Superior temporal gyrus (tissue), 1 donor: ENCODE results near the gene SEC22A.
"Not testable (repeated sequence)": the region's sequence is repeated elsewhere in the genome, so short reads cannot be mapped to it uniquely, and the experiment has no call there.

ENCODE experiments used
- DNase-seq: peaks from one replicate; pipeline ENCODE4 v3.0.0-alpha.2; 2016; ENCODE audit errors: extremely low spot score

The SEC22A gene

GRCh38 chr3:123180791-123181190 lies 21.0 kb upstream of the SEC22A start:
- no peak for DNase-seq

GRCh38 chr3:123186695-123187094 lies 15.0 kb upstream of the SEC22A start:
- DNase-seq: no peak

GRCh38 chr3:123188058-123188457 lies 13.7 kb upstream of the SEC22A start:
- no peak for DNase-seq

- DNase-seq: no peak
Observed at GRCh38 chr3:123193448-123194101, 8.2 kb upstream of the SEC22A start.

- no peak for DNase-seq
Observed at GRCh38 chr3:123194552-123194951, 7.2 kb upstream of the SEC22A start.

GRCh38 chr3:123198372-123198771 lies 3.4 kb upstream of the SEC22A start:
- DNase-seq: no peak

- peak; percentile 23 for DNase-seq
Observed at GRCh38 chr3:123201223-123201556, 553 bp upstream of the SEC22A start.

- DNase-seq: no peak
Observed at GRCh38 chr3:123202451-123202850, 708 bp downstream of the SEC22A start.

GRCh38 chr3:123218990-123219389 lies 17.2 kb downstream of the SEC22A start:
- DNase-seq: no peak

GRCh38 chr3:123221369-123221768 lies 19.6 kb downstream of the SEC22A start:
- DNase-seq: not testable (repeated sequence)

GRCh38 chr3:123225016-123225415 lies 23.3 kb downstream of the SEC22A start:
- no peak for DNase-seq

GRCh38 chr3:123226549-123226948 lies 24.8 kb downstream of the SEC22A start:
- no peak for DNase-seq

- no peak for DNase-seq
Observed at GRCh38 chr3:123229145-123229544, 27.4 kb downstream of the SEC22A start.

GRCh38 chr3:123236902-123237301 lies 35.2 kb downstream of the SEC22A start:
- DNase-seq: no peak

GRCh38 chr3:123239186-123239585 lies 37.4 kb downstream of the SEC22A start:
- DNase-seq: not testable (repeated sequence)

- DNase-seq: no peak
Observed at GRCh38 chr3:123239756-123240155, 38.0 kb downstream of the SEC22A start.

- no peak for DNase-seq
Observed at GRCh38 chr3:123244128-123244527, 42.4 kb downstream of the SEC22A start.

- DNase-seq: no peak
Observed at GRCh38 chr3:123246866-123247265, 45.1 kb downstream of the SEC22A start.

GRCh38 chr3:123256256-123256655 lies 54.5 kb downstream of the SEC22A start:
- DNase-seq: no peak

- DNase-seq: no peak
Observed at GRCh38 chr3:123258359-123258758, 56.6 kb downstream of the SEC22A start.

GRCh38 chr3:123258811-123259420 lies 57.2 kb downstream of the SEC22A start:
- DNase-seq: peak; percentile 73

- no peak for DNase-seq
Observed at GRCh38 chr3:123261666-123262065, 59.9 kb downstream of the SEC22A start.

GRCh38 chr3:123262226-123262625 lies 60.5 kb downstream of the SEC22A start:
- no peak for DNase-seq

GRCh38 chr3:123262868-123263267 lies 61.1 kb downstream of the SEC22A start:
- DNase-seq: no peak
